Stimulated activated effector memory CD8-positive, alpha-beta T cell treated with anti-CD3 and anti-CD28 coated beads, Interleukin-12 subunit alpha, Interleukin-12 subunit beta, amount 100 ng/mL, for 72 hours (primary cell): Measurements from ENCODE around the gene ODAPH.
"Not testable (repeated sequence)": the region's sequence is repeated elsewhere in the genome, so short reads cannot be mapped to it uniquely, and the experiment has no call there.

Experiments used
- ATAC-seq: fragments of 150-1000 bp; cut with Tn5 transposase; 2 replicates; pipeline ENCODE4 v1.10.0; 2021
- DNase-seq, 2 donors: peaks; one replicate each; pipeline ENCODE4 v3.0.0; 2021 to 2022; ENCODE audit warnings: low spot score in 2 of 2
- H3K27ac Mint-ChIP-seq: one replicate; pipeline ENCODE4 v1.8.0; 2022; ENCODE audit warnings: mild to moderate bottlenecking, mixed read lengths
- H3K36me3 Mint-ChIP-seq: one replicate; pipeline ENCODE4 v1.8.0; 2022; ENCODE audit warnings: mild to moderate bottlenecking, mixed read lengths
- H3K4me1 Mint-ChIP-seq: one replicate; pipeline ENCODE4 v1.8.0; 2022; ENCODE audit warnings: mixed read lengths
- H3K4me3 Mint-ChIP-seq: one replicate; pipeline ENCODE4 v1.8.0; 2022; ENCODE audit warnings: mild to moderate bottlenecking, mixed read lengths
- H3K9me3 Mint-ChIP-seq: one replicate; pipeline ENCODE4 v1.8.0; 2022; ENCODE audit warnings: mixed read lengths

The ODAPH gene

GRCh38 chr4:75531536-75532143, 24.2 kb upstream of the ODAPH start:
- Mint-ChIP-seq H3K36me3 (peaks cover 38% of the 10 kb centered on the region), H3K9me3 (peaks cover 10% of the 10 kb centered on the region)
- H3K4me3 Mint-ChIP-seq, H3K4me1 Mint-ChIP-seq, DNase-seq, H3K27ac Mint-ChIP-seq, ATAC-seq: not testable (repeated sequence)

DNA sequence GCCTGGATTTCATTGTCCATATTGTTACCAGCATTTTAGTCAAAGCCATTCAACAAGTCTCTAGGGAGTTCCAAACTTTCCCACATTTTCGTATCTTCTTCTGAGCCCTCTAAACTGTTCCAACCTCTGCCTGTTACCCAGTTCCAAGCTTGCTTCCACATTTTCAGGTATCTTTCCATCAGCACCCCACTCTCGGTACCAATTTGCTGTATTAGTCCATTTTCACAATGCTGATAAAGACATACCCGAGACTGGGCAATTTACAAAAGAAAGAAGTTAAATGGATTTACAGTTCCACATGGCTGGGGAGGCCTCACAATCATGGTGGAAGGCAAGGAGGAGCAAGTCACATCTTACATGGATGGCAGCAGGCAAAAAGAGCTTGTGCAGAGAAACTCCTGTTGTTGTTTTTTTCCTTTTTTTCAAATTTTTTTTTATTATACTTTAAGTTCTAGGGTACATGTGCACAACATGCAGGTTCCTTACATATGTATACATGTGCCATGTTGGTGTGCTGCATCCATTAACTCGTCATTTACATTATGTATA, 22.5 kb upstream of the ODAPH start:
- not testable (repeated sequence) for H3K4me1 Mint-ChIP-seq, H3K27ac Mint-ChIP-seq, ATAC-seq, H3K4me3 Mint-ChIP-seq, DNase-seq
- Mint-ChIP-seq H3K36me3 (peaks cover 21% of the 10 kb centered on the region), H3K9me3 (peaks cover 10% of the 10 kb centered on the region)

- not testable (repeated sequence) for H3K4me3 Mint-ChIP-seq, ATAC-seq, H3K27ac Mint-ChIP-seq, DNase-seq, H3K4me1 Mint-ChIP-seq
- Mint-ChIP-seq H3K9me3 (peaks cover 10% of the 10 kb centered on the region), H3K36me3 (peaks cover 16% of the 10 kb centered on the region)
Measured at GRCh38 chr4:75533926-75534325, 21.9 kb upstream of the ODAPH start.

- H3K4me3 Mint-ChIP-seq, H3K36me3 Mint-ChIP-seq, H3K27ac Mint-ChIP-seq, ATAC-seq, H3K4me1 Mint-ChIP-seq, DNase-seq, H3K9me3 Mint-ChIP-seq: not testable (repeated sequence)
Measured at GRCh38 chr4:75537308-75537707, 18.6 kb upstream of the ODAPH start.

DNA sequence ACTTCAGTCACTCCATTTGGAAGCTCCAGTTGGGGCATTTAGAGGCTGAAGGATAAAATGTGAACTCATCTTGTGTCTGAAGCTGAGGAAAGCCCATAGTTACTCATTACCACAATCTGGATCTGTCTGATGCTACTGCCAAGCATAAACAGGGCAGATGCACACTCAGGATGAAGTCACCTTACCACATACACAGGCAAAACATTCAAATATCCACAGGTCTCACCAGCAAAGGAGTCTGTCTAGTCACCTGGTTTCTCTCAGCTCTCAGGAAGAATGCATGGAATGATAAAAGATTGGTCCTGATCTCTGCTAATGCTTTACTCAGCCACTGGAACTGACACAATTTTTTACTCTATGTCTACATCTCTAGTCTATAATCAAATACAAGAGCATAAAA, 13.0 kb upstream of the ODAPH start:
- no peaks in the 10 kb centered on the region for H3K9me3 Mint-ChIP-seq
- peak; percentile 97 for ATAC-seq
- peaks cover 8% of the 10 kb centered on the region for H3K36me3 Mint-ChIP-seq

GRCh38 chr4:75544220-75544619, 11.6 kb upstream of the ODAPH start:
- H3K36me3 Mint-ChIP-seq, ATAC-seq, H3K9me3 Mint-ChIP-seq, DNase-seq, H3K4me3 Mint-ChIP-seq: not testable (repeated sequence)
- peaks cover 10% of the 10 kb centered on the region for H3K4me1 Mint-ChIP-seq
- peak overlapping the region; percentile 15 for H3K27ac Mint-ChIP-seq

More for the DNA sequence above, 13.0 kb upstream of the ODAPH start:
- no peak overlapping the region for H3K4me3 Mint-ChIP-seq
- H3K27ac Mint-ChIP-seq, result peak overlapping the region; percentile 48
- H3K4me1 Mint-ChIP-seq, result peaks cover 5% of the 10 kb centered on the region
- no peak for DNase-seq

- peaks cover 8% of the 10 kb centered on the region for H3K36me3 Mint-ChIP-seq
- DNase-seq (no peak), ATAC-seq (no peak)
- no peak overlapping the region for H3K27ac Mint-ChIP-seq
- peaks cover 12% of the 10 kb centered on the region for H3K4me1 Mint-ChIP-seq
- no peak overlapping the region for H3K4me3 Mint-ChIP-seq
- no peaks in the 10 kb centered on the region for H3K9me3 Mint-ChIP-seq
Measured at GRCh38 chr4:75544870-75545269, 11.0 kb upstream of the ODAPH start.

DNA sequence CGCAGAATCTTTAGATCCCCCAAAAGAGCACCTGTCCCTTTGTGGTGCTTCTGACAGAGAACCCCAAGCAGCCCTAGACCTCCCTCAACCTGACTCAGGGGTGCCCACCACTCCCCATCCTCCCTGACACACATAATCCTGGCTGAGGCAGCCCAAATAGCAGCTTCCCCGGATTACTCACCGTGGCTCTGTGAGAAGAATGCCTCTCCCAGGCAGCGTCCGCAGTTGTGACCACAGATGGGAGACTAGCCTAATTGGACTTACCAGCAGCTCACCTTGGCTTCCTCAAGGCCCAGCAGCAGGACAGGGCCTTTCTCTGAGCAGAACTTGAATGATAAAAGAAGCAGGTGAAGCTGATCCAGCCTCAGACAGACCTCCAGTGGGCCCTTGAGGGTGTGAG, 10.3 kb upstream of the ODAPH start:
- Mint-ChIP-seq H3K9me3 (no peaks in the 10 kb centered on the region), H3K4me3 (no peak overlapping the region), H3K27ac (peak overlapping the region; percentile 43), H3K4me1 (peaks cover 12% of the 10 kb centered on the region), H3K36me3 (peaks cover 8% of the 10 kb centered on the region)
- DNase-seq (no peak), ATAC-seq (no peak)

- Mint-ChIP-seq H3K4me3 (no peak overlapping the region), H3K4me1 (peaks cover 7% of the 10 kb centered on the region), H3K9me3 (no peaks in the 10 kb centered on the region), H3K27ac (no peak overlapping the region), H3K36me3 (peaks cover 8% of the 10 kb centered on the region)
- ATAC-seq (no peak), DNase-seq (no peak)
Measured at GRCh38 chr4:75547647-75548387, 8.0 kb upstream of the ODAPH start.

- Mint-ChIP-seq H3K4me1 (peaks cover 6% of the 10 kb centered on the region), H3K4me3 (no peak overlapping the region), H3K27ac (no peak overlapping the region), H3K36me3 (peaks cover 8% of the 10 kb centered on the region), H3K9me3 (no peaks in the 10 kb centered on the region)
- no peak for DNase-seq
- peak; percentile 37 for ATAC-seq
Measured at GRCh38 chr4:75549019-75549418, 6.8 kb upstream of the ODAPH start.

DNA sequence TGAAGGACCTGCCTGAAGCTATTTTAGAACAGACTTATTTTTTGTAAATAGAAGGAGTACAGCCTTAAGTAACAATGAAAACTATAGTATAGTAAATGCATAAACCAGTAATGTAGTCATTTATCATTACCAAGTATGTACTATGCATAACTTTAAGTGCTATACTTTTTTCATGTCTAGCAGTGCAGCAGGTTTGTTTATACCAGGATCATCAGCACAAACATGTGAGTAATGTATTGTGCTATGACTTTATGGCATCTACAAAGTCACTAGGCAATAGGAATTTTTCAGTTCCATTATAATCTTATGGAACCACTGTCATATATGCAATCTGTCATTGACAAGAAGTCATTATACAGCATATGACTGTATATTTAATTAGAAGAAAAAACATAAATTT, 3.4 kb upstream of the ODAPH start:
- H3K36me3 Mint-ChIP-seq, result no peaks in the 10 kb centered on the region
- ATAC-seq (no peak), DNase-seq (no peak)
- H3K27ac Mint-ChIP-seq, result no peak overlapping the region
- no peaks in the 10 kb centered on the region for H3K9me3 Mint-ChIP-seq
- H3K4me1 Mint-ChIP-seq, result peaks cover 19% of the 10 kb centered on the region
- no peak overlapping the region for H3K4me3 Mint-ChIP-seq

GRCh38 chr4:75557696-75558095, 1.8 kb downstream of the ODAPH start:
- peaks cover 5% of the 10 kb centered on the region for H3K36me3 Mint-ChIP-seq
- DNase-seq, result no peak
- no peak overlapping the region for H3K4me3 Mint-ChIP-seq
- H3K27ac Mint-ChIP-seq, result no peak overlapping the region
- no peak for ATAC-seq
- H3K9me3 Mint-ChIP-seq, result no peaks in the 10 kb centered on the region
- peaks cover 24% of the 10 kb centered on the region for H3K4me1 Mint-ChIP-seq

DNA sequence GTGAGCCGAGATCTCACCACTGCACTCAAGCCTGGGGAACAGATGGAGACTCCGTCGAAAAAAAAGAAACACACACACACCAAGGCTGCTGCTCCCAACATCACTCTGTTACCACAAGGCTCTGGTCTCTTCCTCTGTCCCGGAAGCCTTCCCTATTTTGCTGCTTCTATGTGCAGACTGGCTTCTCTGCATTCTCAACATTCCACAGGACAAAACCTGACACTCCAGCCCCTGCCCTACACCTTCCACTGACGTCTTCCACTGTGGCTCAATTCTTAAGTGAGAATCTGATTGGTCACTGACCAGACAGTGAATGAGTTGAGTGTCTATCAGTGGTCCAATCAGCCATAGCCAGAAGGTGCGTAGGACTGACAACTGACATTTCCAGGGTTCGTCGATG, 5.9 kb downstream of the ODAPH start:
- Mint-ChIP-seq H3K9me3 (no peaks in the 10 kb centered on the region), H3K4me3 (no peak overlapping the region), H3K36me3 (peaks cover 5% of the 10 kb centered on the region), H3K4me1 (peaks cover 24% of the 10 kb centered on the region), H3K27ac (no peak overlapping the region)
- ATAC-seq (no peak), DNase-seq (no peak)

DNA sequence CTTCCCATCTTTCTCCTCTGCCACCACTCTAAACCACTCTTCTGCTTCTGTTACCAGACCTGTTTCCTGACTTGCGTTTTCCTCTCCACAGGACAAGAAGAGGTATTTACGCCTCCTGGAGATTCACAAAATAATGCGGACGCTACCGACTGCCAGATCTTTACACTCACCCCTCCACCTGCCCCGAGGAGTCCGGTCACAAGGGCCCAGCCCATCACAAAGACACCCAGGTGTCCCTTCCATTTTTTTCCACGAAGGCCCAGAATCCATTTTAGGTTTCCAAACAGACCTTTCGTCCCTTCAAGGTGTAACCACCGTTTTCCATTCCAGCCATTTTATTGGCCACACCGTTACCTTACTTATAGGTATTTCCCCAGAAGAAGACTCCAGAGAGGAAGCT, 8.2 kb downstream of the ODAPH start:
- ATAC-seq (no peak), DNase-seq (no peak)
- peaks cover 17% of the 10 kb centered on the region for H3K4me1 Mint-ChIP-seq
- H3K9me3 Mint-ChIP-seq, result no peaks in the 10 kb centered on the region
- H3K4me3 Mint-ChIP-seq, result no peak overlapping the region
- H3K27ac Mint-ChIP-seq, result no peak overlapping the region
- H3K36me3 Mint-ChIP-seq, result peaks cover 5% of the 10 kb centered on the region

- peaks cover 5% of the 10 kb centered on the region for H3K36me3 Mint-ChIP-seq
Measured at GRCh38 chr4:75565481-75565880, 9.6 kb downstream of the ODAPH start.

DNA sequence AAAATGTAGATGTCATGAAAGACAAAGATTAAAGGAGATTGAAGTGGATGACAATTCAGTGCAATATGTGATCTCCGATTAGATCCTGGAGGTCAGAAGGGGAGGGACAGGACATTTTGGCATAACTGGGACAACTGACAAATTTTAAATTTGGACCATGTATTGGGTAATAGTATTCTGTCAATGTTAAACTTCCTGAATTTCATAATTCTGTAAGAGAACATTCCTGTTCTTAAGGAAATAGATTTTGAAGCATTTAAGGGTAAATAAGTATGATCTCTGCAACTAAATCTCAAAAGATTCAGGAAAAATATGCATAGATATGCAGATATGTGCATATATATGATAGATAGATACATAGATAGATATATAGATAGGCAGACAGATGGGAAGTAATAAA, 11.0 kb downstream of the ODAPH start:
- peaks cover 2% of the 10 kb centered on the region for H3K36me3 Mint-ChIP-seq
- ATAC-seq (no peak), DNase-seq (no peak)
- H3K4me3 Mint-ChIP-seq, result no peak overlapping the region
- H3K9me3 Mint-ChIP-seq, result no peaks in the 10 kb centered on the region
- H3K4me1 Mint-ChIP-seq, result peaks cover 14% of the 10 kb centered on the region
- H3K27ac Mint-ChIP-seq, result no peak overlapping the region

More at GRCh38 chr4:75565481-75565880, 9.6 kb downstream of the ODAPH start:
- Mint-ChIP-seq H3K27ac (no peak overlapping the region), H3K9me3 (no peaks in the 10 kb centered on the region), H3K4me1 (peaks cover 17% of the 10 kb centered on the region), H3K4me3 (no peak overlapping the region)
- DNase-seq, result no peak
- no peak for ATAC-seq
